ENCODE data around the gene WWOX. TPM values are rescaled to one million over a fixed set of nuclear protein-coding genes. Genes with fewer than 3 reads are reported as not detected.

Gene WWOX
- total RNA-seq, 3 donors from 2014 or later = 11.7 to 18.0 (median 13.8) TPM

GRCh38 chr16:78465730-78466129 lies 366.3 kb downstream of the WWOX start:
- intact Hi-C loops (cut with DNase I, micrococcal nuclease) = no loop called here
- Histone ChIP-seq H3K4me3 (no peak overlapping the region), H3K9me3 (no peaks in the 10 kb centered on the region), H3K4me1 (ENCODE audit: low read depth) (peaks cover 24% of the 10 kb centered on the region), H3K36me3 (ENCODE audit: low read depth) (no peaks in the 10 kb centered on the region)
- TF ChIP-seq CTCF (IDR thresholded peaks at IDR 0.05) = no peak
- DNase-seq = no peak
- ATAC-seq = no peak

GRCh38 chr16:78469787-78470186 lies 370.3 kb downstream of the WWOX start:
- no peak for TF ChIP-seq CTCF (IDR thresholded peaks at IDR 0.05)

GRCh38 chr16:78473031-78473699 lies 373.7 kb downstream of the WWOX start:
- H3K36me3 ChIP-seq (ENCODE audit: low read depth) = no peaks in the 10 kb centered on the region
- no peaks in the 10 kb centered on the region for H3K4me1 ChIP-seq (ENCODE audit: low read depth)
- ATAC-seq (no peak), DNase-seq (no peak)
- intact Hi-C loops (cut with DNase I, micrococcal nuclease) = no loop called here
- no peaks in the 10 kb centered on the region for H3K9me3 ChIP-seq
- no peak overlapping the region for H3K4me3 ChIP-seq
- no peak for TF ChIP-seq CTCF (IDR thresholded peaks at IDR 0.05)

More at GRCh38 chr16:78469787-78470186, 370.3 kb downstream of the WWOX start:
- intact Hi-C loops (cut with DNase I, micrococcal nuclease) = no loop called here
- no peaks in the 10 kb centered on the region for H3K4me1 ChIP-seq (ENCODE audit: low read depth)
- no peaks in the 10 kb centered on the region for H3K36me3 ChIP-seq (ENCODE audit: low read depth)
- no peak for ATAC-seq
- H3K4me3 ChIP-seq = no peak overlapping the region
- no peak for DNase-seq
- no peaks in the 10 kb centered on the region for H3K9me3 ChIP-seq

GRCh38 chr16:78474762-78475161 lies 375.3 kb downstream of the WWOX start:
- no peak for ATAC-seq
- Histone ChIP-seq H3K4me3 (no peak overlapping the region), H3K4me1 (ENCODE audit: low read depth) (no peaks in the 10 kb centered on the region), H3K9me3 (no peaks in the 10 kb centered on the region), H3K36me3 (ENCODE audit: low read depth) (no peaks in the 10 kb centered on the region)
- intact Hi-C loops (cut with DNase I, micrococcal nuclease) = no loop called here
- DNase-seq = no peak
- no peak for TF ChIP-seq CTCF (IDR thresholded peaks at IDR 0.05)

- H3K4me3 ChIP-seq = no peak overlapping the region
- no peak for ATAC-seq
- no peak for TF ChIP-seq CTCF (IDR thresholded peaks at IDR 0.05)
- H3K36me3 ChIP-seq (ENCODE audit: low read depth) = no peaks in the 10 kb centered on the region
- intact Hi-C loops (cut with DNase I, micrococcal nuclease) = no loop called here
- no peaks in the 10 kb centered on the region for H3K4me1 ChIP-seq (ENCODE audit: low read depth)
- no peak for DNase-seq
- H3K9me3 ChIP-seq = no peaks in the 10 kb centered on the region
These were observed 377.2 kb downstream of the WWOX start for GRCh38 chr16:78476615-78477014.
